HepG2 (cell line): ENCODE measurements around the gene SLC41A3. TPM values are rescaled to one million over a fixed set of nuclear protein-coding genes. Genes with fewer than 3 reads are reported as not detected.

Source experiments
- ATAC-seq: fragments of 200-7000 bp; cut with Tn5 transposase; 3 replicates; pipeline ENCODE4 v1.9.1; 2020; ENCODE audit warnings: mild to moderate bottlenecking, moderate library complexity
- BruUV-seq: library from RNA; stranded (reverse); fragments of 400-500 nt; replicated peaks from 2 replicates; lab custom pipeline; 2021; lab: Mats Ljungman, UMichigan
- CTCF ChIA-PET: fragments of 300-600 bp; formaldehyde crosslinking; extraction: SDS; loops from one replicate; lab custom pipeline; 2021; ENCODE audit warnings: low total read pairs, inconsistent platforms, low intra/inter-chr PET ratio; lab: Yijun Ruan, JAX
- POLR2A ChIA-PET: fragments of 350-600 bp; sonication (Branson Sonifier 250); formaldehyde crosslinking; loops from one replicate; lab custom pipeline; 2020; ENCODE audit warnings: antibody characterized with exemption, inconsistent platforms; lab: Yijun Ruan, JAX
- DNase-seq: peaks from one replicate; pipeline ENCODE4 v3.0.0-alpha.2; 2015; ENCODE audit warnings: low spot score
- FAIRE-seq: peaks from 3 replicates; lab custom pipeline; 2011; peaks lifted over from hg19 to GRCh38; lab: Jason Lieb, UNC
- H2AFZ ChIP-seq: one replicate; pipeline ENCODE4 v1.6.1; 2011; ENCODE audit warnings: low read length, inconsistent platforms
- H3K27ac ChIP-seq: fragments of 300-600 bp; 3 replicates; pipeline ENCODE4 v1.8.0; 2011; ENCODE audit warnings: mixed run types, mild to moderate bottlenecking, mixed read lengths, low read length, inconsistent platforms; ENCODE audit not compliant: insufficient read depth; ENCODE audit errors: extremely low read length
- H3K27me3 ChIP-seq, 2 experiments: fragments of 200-600 bp in 1 of 2; 2 replicates in 1 of 2; 3 replicates in 1 of 2; pipeline versions ENCODE4 v1.6.0 to v1.8.0; 2011; ENCODE audit warnings: low read length in 2 of 2, mild to moderate bottlenecking in 2 of 2, moderate library complexity in 2 of 2, inconsistent platforms in 1 of 2; ENCODE audit not compliant: insufficient read depth in 2 of 2, control insufficient read depth in 1 of 2
- H3K36me3 ChIP-seq, 2 experiments: fragments of 200-600 bp in 1 of 2; replicated peaks in 1 of 2; 2 replicates in 1 of 2; 3 replicates in 1 of 2; pipeline versions ENCODE4 v1.5.1 to v1.8.0; 2011; ENCODE audit warnings: low read length in 2 of 2, inconsistent platforms in 1 of 2; ENCODE audit not compliant: insufficient read depth in 2 of 2, control insufficient read depth in 1 of 2
- H3K4me1 ChIP-seq: 2 replicates; pipeline ENCODE4 v1.5.1; 2012; ENCODE audit warnings: low read length, inconsistent platforms; ENCODE audit not compliant: insufficient read depth
- H3K4me2 ChIP-seq: 2 replicates; pipeline ENCODE4 v1.6.0; 2011; ENCODE audit warnings: low read depth, low read length, inconsistent platforms
- H3K4me3 ChIP-seq, 3 experiments: fragments of 200-600 bp in 1 of 3; sonication (generic), shearing (Covaris generic) in 1 of 3; replicated peaks in 1 of 3; 2 replicates each; pipeline ENCODE4 v1.5.1; 2011 to 2016; ENCODE audit warnings: low read length in 3 of 3, inconsistent platforms in 2 of 3, low read depth in 2 of 3, mild to moderate bottlenecking in 2 of 3, control low read depth in 1 of 3, mixed read lengths in 1 of 3; ENCODE audit not compliant: insufficient read depth in 1 of 3
- H3K79me2 ChIP-seq: one replicate; pipeline ENCODE4 v1.6.1; 2011; ENCODE audit warnings: low read length, inconsistent platforms; ENCODE audit not compliant: insufficient read depth
- H3K9ac ChIP-seq: 2 replicates; pipeline ENCODE4 v1.6.0; 2011; ENCODE audit warnings: mild to moderate bottlenecking, low read depth, low read length, inconsistent platforms; ENCODE audit not compliant: insufficient read depth
- H3K9me3 ChIP-seq: 2 replicates; pipeline ENCODE4 v1.5.1; 2012; ENCODE audit warnings: mild to moderate bottlenecking, low read length
- H4K20me1 ChIP-seq: 2 replicates; pipeline ENCODE4 v1.6.0; 2011; ENCODE audit warnings: inconsistent platforms, mild to moderate bottlenecking, low read length, moderate library complexity; ENCODE audit not compliant: insufficient read depth
- ATM ChIP-seq: fragments of 450-650 bp; IDR thresholded peaks from 2 replicates; pipeline ENCODE4 v1.7.1; 2017; ENCODE audit warnings: mild to moderate bottlenecking, borderline replicate concordance
- BRCA1 ChIP-seq: sonication (generic); formaldehyde crosslinking; IDR thresholded peaks from 2 replicates; pipeline ENCODE4 v1.4.0; 2020; ENCODE audit warnings: missing genetic modification reagents
- ETV6 ChIP-seq: sonication (generic); formaldehyde crosslinking; conservative IDR thresholded peaks from 2 replicates; pipeline ENCODE4 v1.4.0; 2020; ENCODE audit warnings: missing genetic modification reagents
- MEIS2 ChIP-seq: sonication (generic); formaldehyde crosslinking; IDR thresholded peaks from 2 replicates; pipeline ENCODE4 v1.9.0; 2021; ENCODE audit warnings: mild to moderate bottlenecking, missing genetic modification reagents
- NFIB ChIP-seq: sonication (generic); formaldehyde crosslinking; IDR thresholded peaks from 2 replicates; pipeline ENCODE4 v1.9.0; 2021; ENCODE audit warnings: missing genetic modification reagents, mild to moderate bottlenecking, borderline replicate concordance
- SYNCRIP ChIP-seq: fragments of 200-400 bp; formaldehyde crosslinking; IDR thresholded peaks from 2 replicates; pipeline ENCODE4 v1.6.1; 2018; ENCODE audit warnings: mild to moderate bottlenecking, low read depth, low read length; ENCODE audit not compliant: insufficient read depth
- U2AF2 ChIP-seq: fragments of 200-400 bp; formaldehyde crosslinking; IDR thresholded peaks from 2 replicates; pipeline ENCODE4 v1.6.1; 2017; ENCODE audit warnings: low read depth, mild to moderate bottlenecking, low read length
- ZBTB34 ChIP-seq: sonication (generic); formaldehyde crosslinking; IDR thresholded peaks from 2 replicates; pipeline ENCODE4 v1.8.0; 2022; ENCODE audit warnings: mild to moderate bottlenecking, missing genetic modification reagents
- WGBS: methylation state at CpG from one replicate; pipeline ENCODE4 v1.1.6; 2017; ENCODE audit warnings: low lambda C conversion rate; 5-methylcytosine and 5-hydroxymethylcytosine counted together
- in situ Hi-C: cut with HindIII; loops from 2 replicates; pipeline ENCODE4 v1.10.0; 2017; ENCODE audit warnings: low pct_unique_long_range_greater_than_20kb; ENCODE audit not compliant: extremely low pct_ligation_motif_present
- intact Hi-C: fragments of 100-400 bp; cut with micrococcal nuclease; formaldehyde crosslinking; loops from one replicate; pipeline ENCODE4 v1.10.0; 2022; ENCODE audit not compliant: unreplicated experiment
- polyA plus RNA-seq, 8 experiments: library from polyadenylated mRNA; depleted of rRNA in 3 of 8; stranded (reverse) in 7 of 8; unstranded in 1 of 8; fragments of >200 nt; fragmentation: Illumina TruSeq in 4 of 8; extraction: Trizol in 4 of 8; gene quantifications; 2 replicates each; pipeline versions ENCODE4 v1.2.1 to v1.2.3, GENCODE V29; 2011 to 2016; ENCODE audit warnings: low read depth in 4 of 8, missing spikeins in 1 of 8, mixed read lengths in 1 of 8; ENCODE audit not compliant: insufficient read depth in 1 of 8
- total RNA-seq, 5 experiments: library from RNA; depleted of rRNA; stranded (reverse); fragments of >200 nt; fragmentation: Illumina TruSeq; extraction: Trizol; gene quantifications; 2 replicates each; pipeline ENCODE4 v1.2.3, GENCODE V29; 2016; ENCODE audit warnings: low read depth in 1 of 5

Gene SLC41A3
- total and polyA plus RNA-seq, 2 of the 13 experiments (the other 11 are each of a cell fraction or from before 2014, with no cell fraction given) = 26.0 to 71.1 TPM

GRCh38 chr3:126101521-126101982 lies 17.6 kb upstream of the SLC41A3 start (continued):
- TF ChIP-seq SYNCRIP (no peak), NFIB (CRISPR knock-in tag) (no peak), BRCA1 (no peak), ETV6 (no peak), MEIS2 (CRISPR knock-in tag) (no peak)
- TF ChIP-seq, all 625 proteins: peak for 0

GRCh38 chr3:126100634-126101301 lies 16.8 kb upstream of the SLC41A3 start:
- TF ChIP-seq ZBTB34 (CRISPR knock-in tag) = no peak
- TF ChIP-seq U2AF2 = no peak
- TF ChIP-seq ATM = no peak
- no peak for TF ChIP-seq BRCA1
- ATAC-seq = no peak
- in situ Hi-C loops (no loop called here), intact Hi-C loops (no loop called here)
- POLR2A ChIA-PET = no interaction called here
- Histone ChIP-seq H3K9me3 (peaks cover 12% of the 10 kb centered on the region; the same call in 1 of the 2 replicates), H3K36me3 (no peaks in the 10 kb centered on the region; a peak in 1 of 5 replicates), H3K27ac (no peak overlapping the region), H3K4me2 (no peak overlapping the region), H2AFZ (no peak overlapping the region), H3K4me3 (no peak overlapping the region), H3K27me3 (no peaks in the 10 kb centered on the region), H3K9ac (no peak overlapping the region), H4K20me1 (no peaks in the 10 kb centered on the region), H3K79me2 (no peaks in the 10 kb centered on the region), H3K4me1 (no peaks in the 10 kb centered on the region)
- WGBS = 75% methylated on average over 18 of the region's 18 CpGs
- CTCF ChIA-PET = no interaction called here
- no TSS peak for BruUV-seq
- DNase-seq = no peak
- FAIRE-seq = no peak
